Measurements from ENCODE around the gene GLIS1. TPM values are rescaled to one million over a fixed set of nuclear protein-coding genes. Genes with fewer than 3 reads are reported as not detected.

GLIS1 gene
- total RNA-seq, 1 experiment from 2014 or later, result 0.28 TPM

DNA sequence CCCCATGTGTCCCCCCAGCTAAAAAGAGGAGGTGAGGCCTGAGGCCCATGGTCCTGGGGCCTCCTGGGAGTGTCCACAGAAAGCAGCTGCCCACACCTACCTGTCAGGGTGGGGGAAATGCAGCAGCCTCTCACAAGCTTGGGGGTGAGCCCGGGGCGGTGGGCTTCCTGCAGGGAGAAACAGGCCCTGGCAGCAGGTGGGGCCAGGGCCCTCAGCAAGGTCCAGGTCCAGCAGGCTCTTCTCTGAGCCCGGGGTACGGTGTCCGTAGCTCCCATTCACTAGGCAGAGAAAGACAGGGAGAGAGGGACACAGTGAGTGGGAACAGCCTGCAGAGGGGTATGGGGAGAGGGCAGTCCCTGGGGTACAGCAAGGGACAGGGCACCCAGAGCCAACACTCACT is 139.0 kb downstream of the GLIS1 start:
- no peak overlapping the region for H4K91ac ChIP-seq (ENCODE audit: insufficient read length, low read depth, low read length)
- no peaks in the 10 kb centered on the region for H3K4me1 Mint-ChIP-seq
- H3K79me2 ChIP-seq (ENCODE audit: insufficient read depth, low read length), result no peaks in the 10 kb centered on the region
- no peaks in the 10 kb centered on the region for H3K4me1 ChIP-seq (ENCODE audit: insufficient read depth, low read length)
- H3K4me2 ChIP-seq (ENCODE audit: insufficient read depth, insufficient read length, low read length), result no peak overlapping the region
- H3K14ac ChIP-seq (ENCODE audit: insufficient read depth, low read length), result no peak overlapping the region
- H3K9me3 Mint-ChIP-seq, result no peaks in the 10 kb centered on the region
- H3K27me3 ChIP-seq (ENCODE audit: insufficient read depth, low read length), result no peaks in the 10 kb centered on the region; the same call in 1 of the 2 replicates
- H4K20me1 ChIP-seq (ENCODE audit: control insufficient read depth, insufficient read depth, insufficient read length), result no peaks in the 10 kb centered on the region
- H3K23ac ChIP-seq (ENCODE audit: insufficient read length, low read depth, low read length), result no peak overlapping the region
- no peaks in the 10 kb centered on the region for H3K36me3 Mint-ChIP-seq (ENCODE audit: insufficient read depth in 1 of 3, low read depth in 3 of 3)
- no peak overlapping the region for H4K5ac ChIP-seq (ENCODE audit: insufficient read length, low read depth, low read length)
- H2AK5ac ChIP-seq (ENCODE audit: insufficient read length, low read length), result no peak overlapping the region
- no peak overlapping the region for H2AFZ ChIP-seq (ENCODE audit: low read length)
- no peak overlapping the region for H2BK15ac ChIP-seq (ENCODE audit: low read depth, low read length)
- H3T11ph ChIP-seq (ENCODE audit: low read length), result no peak overlapping the region
- no peak for DNase-seq
- H2BK12ac ChIP-seq (ENCODE audit: insufficient read length, low read depth, low read length), result no peak overlapping the region
- H3K27ac ChIP-seq (ENCODE audit: insufficient read length, low read depth, low read length), result no peak overlapping the region
- H3K4ac ChIP-seq (ENCODE audit: low read depth, low read length), result no peak overlapping the region
- H3K27ac Mint-ChIP-seq, result no peak overlapping the region
- H3K9me3 ChIP-seq (ENCODE audit: control insufficient read depth, low read depth, low read length), result no peaks in the 10 kb centered on the region
- WGBS (ENCODE audit: extremely low coverage, insufficient read length, low lambda C conversion rate), result no CpG with 5 or more reads among the region's 5 CpGs
- no peak overlapping the region for H2BK5ac ChIP-seq (ENCODE audit: insufficient read length, low read length)
- H3K18ac ChIP-seq (ENCODE audit: insufficient read length, low read depth, low read length), result no peak overlapping the region
- no peak overlapping the region for H2BK120ac ChIP-seq (ENCODE audit: low read depth, low read length, poor library complexity, severe bottlenecking)
- peaks cover 16% of the 10 kb centered on the region for H3K27me3 Mint-ChIP-seq (ENCODE audit: low read depth)
- no peak overlapping the region for H3K4me3 Mint-ChIP-seq
- TF ChIP-seq, protein P1, sequence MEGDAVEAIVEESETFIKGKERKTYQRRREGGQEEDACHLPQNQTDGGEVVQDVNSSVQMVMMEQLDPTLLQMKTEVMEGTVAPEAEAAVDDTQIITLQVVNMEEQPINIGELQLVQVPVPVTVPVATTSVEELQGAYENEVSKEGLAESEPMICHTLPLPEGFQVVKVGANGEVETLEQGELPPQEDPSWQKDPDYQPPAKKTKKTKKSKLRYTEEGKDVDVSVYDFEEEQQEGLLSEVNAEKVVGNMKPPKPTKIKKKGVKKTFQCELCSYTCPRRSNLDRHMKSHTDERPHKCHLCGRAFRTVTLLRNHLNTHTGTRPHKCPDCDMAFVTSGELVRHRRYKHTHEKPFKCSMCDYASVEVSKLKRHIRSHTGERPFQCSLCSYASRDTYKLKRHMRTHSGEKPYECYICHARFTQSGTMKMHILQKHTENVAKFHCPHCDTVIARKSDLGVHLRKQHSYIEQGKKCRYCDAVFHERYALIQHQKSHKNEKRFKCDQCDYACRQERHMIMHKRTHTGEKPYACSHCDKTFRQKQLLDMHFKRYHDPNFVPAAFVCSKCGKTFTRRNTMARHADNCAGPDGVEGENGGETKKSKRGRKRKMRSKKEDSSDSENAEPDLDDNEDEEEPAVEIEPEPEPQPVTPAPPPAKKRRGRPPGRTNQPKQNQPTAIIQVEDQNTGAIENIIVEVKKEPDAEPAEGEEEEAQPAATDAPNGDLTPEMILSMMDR (conservative IDR thresholded peaks at IDR 0.05), result no peak
- H2BK20ac ChIP-seq (ENCODE audit: low read depth, low read length, poor library complexity, severe bottlenecking), result no peak overlapping the region
- no peaks in the 10 kb centered on the region for H3K79me1 ChIP-seq (ENCODE audit: insufficient read depth, low read depth, low read length, poor library complexity, severe bottlenecking)
- H3K56ac ChIP-seq (ENCODE audit: insufficient read length, low read depth, low read length), result no peak overlapping the region
- no peak overlapping the region for H4K8ac ChIP-seq (replicated peaks; ENCODE audit: insufficient read length, low read depth, low read length)
- H3K9ac ChIP-seq (ENCODE audit: extremely low read depth, insufficient read length, low read length), result no peak overlapping the region
- H3K23me2 ChIP-seq (ENCODE audit: insufficient read length, low read depth, low read length, poor library complexity, severe bottlenecking), result no peaks in the 10 kb centered on the region
